Upper lobe of left lung (tissue), 4 donors: ENCODE results near the gene RGS7BP.

ENCODE experiments used
- EP300 ChIP-seq, 4 donors: sonication (generic); formaldehyde crosslinking; IDR thresholded peaks; one replicate each; pipeline ENCODE4 v1.5.1; 2017; ENCODE audit warnings: antibody characterized with exemption in 4 of 4, control low read depth in 2 of 4
- POLR2A ChIP-seq, 4 donors: fragments of 450-650 bp; IDR thresholded peaks; one replicate each; pipeline ENCODE4 v1.5.1; 2016 to 2017; ENCODE audit warnings: antibody characterized with exemption in 4 of 4, mild to moderate bottlenecking in 2 of 4
- POLR2AphosphoS5 ChIP-seq, 2 donors: sonication (generic); formaldehyde crosslinking; IDR thresholded peaks; one replicate each; pipeline ENCODE4 v1.5.1; 2017; ENCODE audit warnings: antibody characterized with exemption in 2 of 2
- TF ChIP-seq, protein P1 (sequence below), 6 experiments: fragments of 450-650 bp in 4 of 6; fragments of 200-600 bp in 2 of 6; sonication (generic) in 2 of 6; IDR thresholded peaks; one replicate each; pipeline ENCODE4 v1.5.1; 2016 to 2019; ENCODE audit warnings: antibody characterized with exemption in 6 of 6

DNA sequence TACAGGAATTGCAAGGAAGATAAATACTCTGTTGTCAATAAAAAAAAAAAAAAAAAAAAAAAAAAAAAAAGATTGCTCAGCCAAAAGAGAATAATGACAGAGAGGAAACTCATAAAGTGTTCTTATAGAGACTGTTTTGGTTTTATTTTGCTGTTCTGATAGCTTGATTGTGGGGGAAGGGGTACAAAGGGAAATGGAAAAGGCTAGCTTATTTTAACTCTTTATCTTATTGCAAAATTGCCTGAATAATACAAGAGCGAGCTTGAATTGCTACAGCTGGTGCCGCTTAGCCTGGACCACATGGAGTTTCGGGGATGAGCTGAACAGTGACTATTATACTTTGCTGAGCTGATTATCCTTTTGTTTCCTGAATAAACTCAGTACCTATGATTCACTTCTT lies 153.5 kb downstream of the RGS7BP start:
- TF ChIP-seq POLR2AphosphoS5 (IDR thresholded peaks at IDR 0.05) (no peak), EP300 (IDR thresholded peaks at IDR 0.05) (no peak), POLR2A (IDR thresholded peaks at IDR 0.05) (no peak)
- TF ChIP-seq, protein P1, sequence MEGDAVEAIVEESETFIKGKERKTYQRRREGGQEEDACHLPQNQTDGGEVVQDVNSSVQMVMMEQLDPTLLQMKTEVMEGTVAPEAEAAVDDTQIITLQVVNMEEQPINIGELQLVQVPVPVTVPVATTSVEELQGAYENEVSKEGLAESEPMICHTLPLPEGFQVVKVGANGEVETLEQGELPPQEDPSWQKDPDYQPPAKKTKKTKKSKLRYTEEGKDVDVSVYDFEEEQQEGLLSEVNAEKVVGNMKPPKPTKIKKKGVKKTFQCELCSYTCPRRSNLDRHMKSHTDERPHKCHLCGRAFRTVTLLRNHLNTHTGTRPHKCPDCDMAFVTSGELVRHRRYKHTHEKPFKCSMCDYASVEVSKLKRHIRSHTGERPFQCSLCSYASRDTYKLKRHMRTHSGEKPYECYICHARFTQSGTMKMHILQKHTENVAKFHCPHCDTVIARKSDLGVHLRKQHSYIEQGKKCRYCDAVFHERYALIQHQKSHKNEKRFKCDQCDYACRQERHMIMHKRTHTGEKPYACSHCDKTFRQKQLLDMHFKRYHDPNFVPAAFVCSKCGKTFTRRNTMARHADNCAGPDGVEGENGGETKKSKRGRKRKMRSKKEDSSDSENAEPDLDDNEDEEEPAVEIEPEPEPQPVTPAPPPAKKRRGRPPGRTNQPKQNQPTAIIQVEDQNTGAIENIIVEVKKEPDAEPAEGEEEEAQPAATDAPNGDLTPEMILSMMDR (IDR thresholded peaks at IDR 0.05): no peak
